CD14-positive monocyte (primary cell): Measurements from ENCODE around the gene CTDP1. TPM values are rescaled to one million over a fixed set of nuclear protein-coding genes. Genes with fewer than 3 reads are reported as not detected.
A peak's percentile ranks its signal among the peaks of the same experiment; 100 is the strongest.

Source experiments
- DNase-seq, 3 donors: peaks; one replicate each; pipeline ENCODE4 v3.0.0-alpha.2; 2011 to 2022
- H2AFZ ChIP-seq: 2 replicates; pipeline ENCODE4 v1.6.0; 2012; ENCODE audit warnings: mild to moderate bottlenecking, low read depth, low read length, inconsistent platforms; ENCODE audit not compliant: insufficient read depth, poor library complexity, severe bottlenecking
- H3K27ac ChIP-seq, 2 donors: 1 replicate in 1 of 2; 2 replicates in 1 of 2; pipeline ENCODE4 v1.5.1; 2012 to 2013; ENCODE audit warnings: low read length in 2 of 2, control low read depth in 1 of 2, inconsistent platforms in 1 of 2, low read depth in 1 of 2, mild to moderate bottlenecking in 1 of 2
- H3K27me3 ChIP-seq, 2 donors: one replicate each; pipeline versions ENCODE4 v1.6.0 to v1.6.1; 2011 to 2013; ENCODE audit warnings: low read length in 2 of 2; ENCODE audit not compliant: control insufficient read depth in 2 of 2, insufficient read depth in 2 of 2
- H3K36me3 ChIP-seq, 2 donors: replicated peaks in 1 of 2; 1 replicate in 1 of 2; 2 replicates in 1 of 2; pipeline versions ENCODE4 v1.5.1 to v1.6.1; 2012 to 2013; ENCODE audit warnings: low read length in 2 of 2, control low read depth in 1 of 2, inconsistent platforms in 1 of 2, mild to moderate bottlenecking in 1 of 2; ENCODE audit not compliant: insufficient read depth in 2 of 2, control insufficient read depth in 1 of 2
- H3K4me1 ChIP-seq, 2 donors: 1 replicate in 1 of 2; 2 replicates in 1 of 2; pipeline versions ENCODE4 v1.5.1 to v1.6.1; 2012 to 2013; ENCODE audit warnings: low read length in 2 of 2, control low read depth in 1 of 2, inconsistent platforms in 1 of 2, mild to moderate bottlenecking in 1 of 2, moderate library complexity in 1 of 2; ENCODE audit not compliant: insufficient read depth in 2 of 2, control insufficient read depth in 1 of 2
- H3K4me2 ChIP-seq: replicated peaks from 2 replicates; pipeline ENCODE3; 2012; ENCODE audit warnings: low read length, moderate library complexity, mild to moderate bottlenecking; ENCODE audit not compliant: poor library complexity, severe bottlenecking; ENCODE audit errors: extremely low read depth
- H3K4me3 ChIP-seq, 3 experiments: fragments of 200-600 bp in 1 of 3; sonication (generic) in 1 of 3; replicated peaks in 1 of 3; 1 replicate in 2 of 3; 2 replicates in 1 of 3; pipeline ENCODE4 v1.5.1; 2011 to 2013; ENCODE audit warnings: low read length in 3 of 3, mild to moderate bottlenecking in 3 of 3, control low read depth in 2 of 3, low read depth in 2 of 3, inconsistent platforms in 1 of 3, moderate library complexity in 1 of 3
- H3K79me2 ChIP-seq: 2 replicates; pipeline ENCODE4 v1.6.0; 2012; ENCODE audit warnings: mild to moderate bottlenecking, control low read depth, inconsistent platforms, low read length, moderate library complexity; ENCODE audit not compliant: insufficient read depth
- H3K9ac ChIP-seq: 2 replicates; pipeline ENCODE4 v1.6.0; 2017; ENCODE audit warnings: low read length, mild to moderate bottlenecking; ENCODE audit not compliant: insufficient read depth, poor library complexity, severe bottlenecking
- H3K9me3 ChIP-seq, 2 donors: replicated peaks in 1 of 2; 1 replicate in 1 of 2; 2 replicates in 1 of 2; pipeline versions ENCODE4 v1.5.1 to v1.6.1; 2012 to 2013; ENCODE audit warnings: low read length in 2 of 2, control low read depth in 1 of 2; ENCODE audit not compliant: control insufficient read depth in 1 of 2, insufficient read depth in 1 of 2
- H4K20me1 ChIP-seq: 2 replicates; pipeline ENCODE4 v1.6.0; 2012; ENCODE audit warnings: mild to moderate bottlenecking, low read length, control low read depth, moderate library complexity; ENCODE audit not compliant: insufficient read depth
- H3K27ac Mint-ChIP-seq, 7 donors: one replicate each; pipeline ENCODE4 v1.8.0; 2020; ENCODE audit warnings: mild to moderate bottlenecking in 7 of 7, mixed read lengths in 7 of 7, moderate library complexity in 6 of 7, inconsistent platforms in 2 of 7
- H3K27me3 Mint-ChIP-seq, 3 donors: one replicate each; pipeline ENCODE4 v1.8.0; 2021 to 2022; ENCODE audit warnings: low read depth in 3 of 3, mild to moderate bottlenecking in 3 of 3, mixed read lengths in 3 of 3, moderate library complexity in 3 of 3, inconsistent platforms in 1 of 3
- H3K36me3 Mint-ChIP-seq, 2 donors: one replicate each; pipeline ENCODE4 v1.8.0; 2020; ENCODE audit warnings: mixed read lengths in 2 of 2, inconsistent platforms in 1 of 2, mild to moderate bottlenecking in 1 of 2
- H3K4me1 Mint-ChIP-seq: one replicate; pipeline ENCODE4 v1.8.0; 2020; ENCODE audit warnings: mild to moderate bottlenecking, mixed read lengths
- H3K4me3 Mint-ChIP-seq, 2 donors: one replicate each; pipeline ENCODE4 v1.8.0; 2020; ENCODE audit warnings: mild to moderate bottlenecking in 2 of 2, mixed read lengths in 2 of 2, moderate library complexity in 1 of 2
- H3K9me3 Mint-ChIP-seq, 7 donors: one replicate each; pipeline ENCODE4 v1.8.0; 2020 to 2022; ENCODE audit warnings: mixed read lengths in 7 of 7, mild to moderate bottlenecking in 6 of 7, moderate library complexity in 6 of 7, inconsistent platforms in 2 of 7
- CTCF ChIP-seq: fragments of 200-600 bp; IDR thresholded peaks from one replicate; pipeline ENCODE4 v1.8.0; 2022; ENCODE audit warnings: antibody characterized with exemption, mild to moderate bottlenecking
- WGBS: methylation state at CpG from one replicate; pipeline ENCODE4 v1.1.5; 2013; ENCODE audit warnings: missing lambda C conversion rate; ENCODE audit not compliant: insufficient coverage; 5-methylcytosine and 5-hydroxymethylcytosine counted together
- intact Hi-C, 2 donors: fragments of 100-400 bp; cut with micrococcal nuclease; formaldehyde crosslinking; loops; one replicate each; pipeline versions ENCODE4 v1.15.0 to v1.15.1; 2023
- polyA plus RNA-seq, 3 donors: library from polyadenylated mRNA; depleted of rRNA in 1 of 3; unstranded in 2 of 3; stranded (reverse) in 1 of 3; fragments of 300-500 nt in 2 of 3; fragments of >200 nt in 1 of 3; fragmentation: Illumina TruSeq in 2 of 3; gene quantifications; 1 replicate in 2 of 3; 2 replicates in 1 of 3; pipeline ENCODE4 v1.2.3, GENCODE V29; 2012 to 2021

Gene CTDP1
- polyA plus RNA-seq, 3 donors = 9.1 to 13.9 (median 9.1) TPM

- H3K4me2 ChIP-seq = no peak overlapping the region
- Mint-ChIP-seq H3K27me3 (peaks cover 29 to 54% (median 49%) of the 10 kb centered on the region in 3 donors), H3K27ac (no peak overlapping the region), H3K9me3 (peaks cover 0 to 15% (median 3%) of the 10 kb centered on the region in 7 donors), H3K4me1 (peaks cover 71% of the 10 kb centered on the region), H3K4me3 (peak overlapping the region in 1 of 2 donors; percentile 70), H3K36me3 (peaks cover 6 to 9% of the 10 kb centered on the region in 2 donors)
- H3K27ac ChIP-seq = no peak overlapping the region
- no peaks in the 10 kb centered on the region for H4K20me1 ChIP-seq
- no peak overlapping the region for H3K9ac ChIP-seq
- TF ChIP-seq CTCF = no peak
- no peak overlapping the region for H2AFZ ChIP-seq
- H3K36me3 ChIP-seq = no peaks in the 10 kb centered on the region
- no peaks in the 10 kb centered on the region for H3K79me2 ChIP-seq
- H3K27me3 ChIP-seq = peaks cover 10 to 45% of the 10 kb centered on the region in 2 donors
- 94% methylated on average over 54 of the region's 54 CpGs for WGBS
- DNase-seq = no peak
- H3K4me3 ChIP-seq = no peak overlapping the region
- intact Hi-C loops = no loop called here
- peaks cover 43 to 76% of the 10 kb centered on the region in 2 donors for H3K4me1 ChIP-seq
- H3K9me3 ChIP-seq = peaks cover 0 to 5% of the 10 kb centered on the region in 2 donors
Measured at GRCh38 chr18:79789091-79789891, 109.7 kb downstream of the CTDP1 start.

GRCh38 chr18:79789901-79790890 lies 110.6 kb downstream of the CTDP1 start:
- H3K4me3 Mint-ChIP-seq = peak overlapping the region in 1 of 2 donors; percentile 62
- peaks cover 10 to 38% of the 10 kb centered on the region in 2 donors for H3K27me3 ChIP-seq

More at GRCh38 chr18:79789901-79790890, 110.6 kb downstream of the CTDP1 start:
- Mint-ChIP-seq H3K27ac (peak overlapping the region in 1 of 7 donors; percentile 18), H3K9me3 (peaks cover 3 to 16% (median 8%) of the 10 kb centered on the region in 7 donors), H3K4me1 (peaks cover 75% of the 10 kb centered on the region), H3K36me3 (peaks cover 12% of the 10 kb centered on the region in 2 donors), H3K27me3 (peaks cover 28 to 53% (median 43%) of the 10 kb centered on the region in 3 donors)
- H4K20me1 ChIP-seq = no peaks in the 10 kb centered on the region
- peaks cover 52 to 85% of the 10 kb centered on the region in 2 donors for H3K4me1 ChIP-seq
- H3K9ac ChIP-seq = no peak overlapping the region
- H3K4me3 ChIP-seq = no peak overlapping the region
- H3K79me2 ChIP-seq = no peaks in the 10 kb centered on the region
- H3K9me3 ChIP-seq = peaks cover 0 to 5% of the 10 kb centered on the region in 2 donors
- no peak overlapping the region for H2AFZ ChIP-seq
- 71% methylated on average over 43 of the region's 46 CpGs for WGBS
- no peak for TF ChIP-seq CTCF
- H3K4me2 ChIP-seq = no peak overlapping the region
- no peak overlapping the region for H3K27ac ChIP-seq
- no peak for DNase-seq
- intact Hi-C loops = loop anchor here in 1 of 2 donors (10.0 kb wide), 3 partner anchors 105 to 195 kb away; partner anchors contain the start of genes SLC66A2 and TXNL4A
- no peaks in the 10 kb centered on the region for H3K36me3 ChIP-seq
